ENCODE measurements around the gene SPATA2.
"Not testable (repeated sequence)": the region's sequence is repeated elsewhere in the genome, so short reads cannot be mapped to it uniquely, and the experiment has no call there.

Gene SPATA2

DNA sequence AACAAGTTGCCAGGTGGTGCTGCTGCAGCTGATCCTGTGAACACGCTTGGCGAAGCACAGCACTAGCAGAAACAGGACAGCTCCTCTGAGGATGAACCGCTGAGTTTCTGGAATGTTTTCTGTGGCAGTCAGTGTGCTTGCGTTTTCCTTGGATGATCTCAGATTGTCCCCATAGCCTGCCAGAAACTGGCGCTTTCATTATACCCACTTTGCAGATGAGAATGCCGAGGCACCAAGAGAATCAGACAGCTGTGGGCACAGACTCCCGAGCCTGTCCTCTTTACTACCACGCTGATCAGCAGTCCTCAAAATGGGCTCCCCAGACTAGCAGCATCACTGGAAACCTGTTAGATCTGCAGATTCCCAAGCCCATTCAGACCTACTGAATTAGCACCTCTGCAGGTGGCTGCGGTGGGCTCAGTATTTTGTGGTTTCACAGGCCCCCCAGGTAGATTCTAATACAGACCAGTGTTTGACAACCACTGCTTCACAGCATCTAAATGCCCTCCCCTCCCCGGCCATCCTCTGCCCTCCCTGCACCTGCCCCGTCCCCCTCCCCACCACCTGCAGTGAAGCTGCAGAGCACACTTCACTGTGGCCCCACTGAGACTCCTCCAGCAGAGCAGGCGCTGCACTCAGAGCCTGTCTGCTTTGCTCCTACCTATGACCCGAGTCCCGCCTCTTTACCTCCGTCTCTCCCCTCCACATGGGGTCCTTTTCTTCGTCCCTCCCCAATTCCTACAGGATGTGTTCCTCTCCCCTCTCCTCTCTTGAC lies 29.6 kb downstream of the SPATA2 start:
- no peak for DNase-seq (ENCODE audit: low read depth)

- DNase-seq (ENCODE audit: low read depth): no peak
Observed at GRCh38 chr20:49883246-49883802, 32.0 kb downstream of the SPATA2 start.

GRCh38 chr20:49882171-49882970 lies 33.0 kb downstream of the SPATA2 start:
- DNase-seq (ENCODE audit: low read depth): no peak

DNA sequence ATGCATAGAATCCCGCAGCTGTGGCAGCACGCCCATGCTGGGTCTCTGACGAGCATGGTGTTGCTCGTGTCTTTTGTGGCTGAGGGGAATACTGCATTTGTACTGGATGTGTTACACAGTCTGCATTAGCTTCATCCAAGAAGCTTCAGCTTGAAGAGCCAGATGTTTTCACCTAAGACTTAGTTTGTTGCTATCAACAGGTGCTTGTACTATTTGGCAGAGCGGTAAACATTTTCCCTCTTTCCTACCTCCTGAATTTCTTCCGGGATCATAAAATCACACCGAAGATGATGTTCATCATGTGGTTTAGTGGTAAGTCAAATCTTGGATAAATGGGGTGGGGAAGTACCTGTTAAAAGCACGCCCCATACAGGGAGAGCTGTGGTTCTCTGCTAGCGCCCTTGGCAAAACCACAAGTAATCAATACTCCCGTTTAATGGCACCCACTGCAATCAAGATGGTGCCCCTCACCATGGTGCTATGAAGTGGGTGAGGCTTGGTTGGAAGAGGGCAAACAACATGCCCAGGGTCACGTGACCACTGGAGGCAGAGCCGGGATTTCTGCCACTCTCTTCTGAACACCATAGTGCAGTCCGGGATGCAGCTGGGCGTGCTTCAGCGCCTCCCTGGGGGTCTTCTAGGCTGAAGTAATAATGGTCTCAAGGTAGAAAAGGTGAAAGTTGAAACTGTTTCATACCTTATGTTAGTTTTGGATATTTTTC lies 34.4 kb downstream of the SPATA2 start:
- DNase-seq (ENCODE audit: low read depth): no peak

DNA sequence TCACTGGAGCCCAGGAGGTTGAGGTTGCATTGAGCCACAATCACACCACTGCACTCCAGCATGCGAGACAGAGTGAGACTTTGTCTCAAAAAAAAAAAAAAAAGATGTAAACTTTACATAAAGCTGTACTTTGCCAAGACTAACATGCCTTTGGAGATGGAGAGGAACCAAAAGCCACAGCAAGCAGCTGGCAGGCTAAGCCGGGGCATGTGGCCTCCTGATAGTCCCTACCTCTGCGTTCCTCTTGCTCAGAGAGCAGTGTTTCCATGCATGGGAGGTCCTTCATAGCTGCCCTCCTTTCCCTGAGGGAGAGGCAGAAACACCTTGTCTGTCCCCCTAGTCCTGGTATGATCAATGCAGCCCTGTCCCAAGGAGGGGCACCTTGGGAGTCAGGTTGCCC lies 35.2 kb downstream of the SPATA2 start:
- no peak for DNase-seq (ENCODE audit: low read depth)

DNA sequence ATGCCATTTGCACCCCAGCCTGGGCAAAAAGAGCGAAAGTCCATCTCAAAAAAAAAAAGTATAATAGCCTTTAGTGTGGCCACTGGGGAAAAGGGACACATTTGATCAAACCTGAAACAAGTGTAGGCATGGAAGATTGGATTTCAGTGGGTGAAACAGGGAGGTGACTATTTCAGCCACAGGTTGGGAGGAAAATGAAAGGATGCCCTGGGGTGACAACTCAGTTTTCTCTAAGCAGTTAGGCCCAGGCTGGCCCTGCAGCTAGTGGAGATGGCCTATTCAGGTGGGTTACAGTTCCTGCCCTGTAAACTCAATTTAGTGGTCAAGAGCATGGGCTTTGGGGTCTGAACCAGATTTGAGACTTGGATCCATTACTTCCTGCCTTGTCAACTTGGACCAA lies 36.4 kb downstream of the SPATA2 start:
- no peak for DNase-seq (ENCODE audit: low read depth)

DNA sequence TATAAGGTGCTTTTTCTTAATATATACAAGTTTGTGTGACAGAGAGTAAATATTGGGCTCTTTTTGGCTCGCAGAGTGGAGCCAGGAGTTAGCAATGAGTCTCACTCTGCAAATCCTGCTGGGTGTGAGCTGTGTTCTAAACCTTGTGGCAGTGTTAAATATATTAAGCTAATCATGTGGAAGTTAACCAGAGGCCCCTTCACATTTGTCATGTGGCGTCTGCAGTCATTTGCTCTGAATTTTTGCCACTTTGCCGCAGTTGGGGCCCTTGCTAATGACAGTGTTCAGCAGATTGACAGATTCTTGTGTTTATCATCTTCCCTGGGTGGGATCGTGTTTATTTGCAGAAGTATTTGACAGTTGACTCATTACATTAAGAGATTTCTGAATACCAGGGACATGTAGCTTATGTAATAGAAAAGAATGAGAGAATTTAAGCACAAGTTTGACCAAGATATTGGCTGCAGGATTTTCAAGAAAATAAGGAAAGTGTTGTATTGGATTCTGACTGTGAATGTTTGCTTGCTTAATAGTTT lies 37.9 kb downstream of the SPATA2 start:
- DNase-seq (ENCODE audit: low read depth): no peak

DNA sequence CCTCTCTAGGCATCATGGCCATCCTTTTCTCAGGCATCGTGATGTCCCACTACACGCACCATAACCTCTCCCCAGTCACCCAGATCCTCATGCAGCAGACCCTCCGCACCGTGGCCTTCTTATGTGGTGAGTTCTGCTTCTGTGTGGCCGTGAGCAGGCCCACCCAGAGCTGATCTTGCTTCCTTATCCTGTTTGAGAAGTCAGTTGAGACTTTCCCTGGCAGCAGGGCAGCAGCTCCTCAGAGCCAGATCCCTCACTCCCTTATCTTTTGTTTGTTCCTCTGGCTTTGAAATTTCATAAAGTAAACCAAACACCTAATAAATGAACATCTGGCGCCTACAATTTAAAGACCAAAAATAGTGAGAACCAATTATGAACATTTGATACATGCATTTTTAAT lies 40.6 kb downstream of the SPATA2 start:
- no peak for DNase-seq (ENCODE audit: low read depth)

DNA sequence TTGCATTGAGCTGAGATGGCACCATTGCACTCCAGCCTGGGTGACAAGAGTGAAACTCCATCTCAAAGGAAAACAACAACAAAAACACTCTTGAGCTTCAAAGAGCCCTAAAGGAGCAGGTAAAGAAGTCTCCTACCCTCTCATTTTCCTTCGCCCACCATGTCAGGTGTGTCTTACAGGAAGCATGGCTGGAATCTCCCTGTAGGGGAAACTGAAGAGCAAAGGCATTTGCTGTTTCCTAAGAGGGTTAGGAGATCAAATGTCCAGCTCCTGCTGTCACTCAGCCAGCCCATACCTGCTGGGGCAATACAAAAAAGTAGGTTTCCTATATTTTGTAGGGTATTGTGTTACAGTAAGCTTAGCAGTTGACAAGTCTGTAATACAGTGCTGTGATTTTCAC lies 43.3 kb downstream of the SPATA2 start:
- no peak for DNase-seq (ENCODE audit: low read depth)

- DNase-seq (ENCODE audit: low read depth): no peak
Observed at GRCh38 chr20:49871391-49871948, 43.9 kb downstream of the SPATA2 start.

DNA sequence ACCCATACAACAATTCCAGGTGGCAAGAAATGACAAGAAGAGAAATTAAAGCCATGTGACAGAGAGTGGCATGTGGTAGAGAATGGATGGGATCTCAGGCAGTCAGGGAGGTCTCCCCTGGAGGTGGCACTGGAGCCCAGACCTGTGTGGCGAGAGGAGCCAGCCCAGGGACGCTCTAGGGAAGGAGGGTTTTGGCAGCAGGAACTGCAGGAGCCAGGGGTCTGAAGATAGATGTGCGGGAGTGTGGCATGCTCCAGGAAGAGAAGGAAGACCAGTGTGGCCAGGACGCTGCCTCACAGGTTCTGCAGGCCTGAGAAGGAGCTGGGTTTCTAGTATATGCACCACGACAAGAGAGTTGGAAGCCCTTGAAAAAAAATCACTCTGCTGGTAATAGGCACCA lies 45.1 kb downstream of the SPATA2 start:
- DNase-seq (ENCODE audit: low read depth): no peak

GRCh38 chr20:49868964-49869363 lies 46.4 kb downstream of the SPATA2 start:
- DNase-seq (ENCODE audit: low read depth): no peak

DNA sequence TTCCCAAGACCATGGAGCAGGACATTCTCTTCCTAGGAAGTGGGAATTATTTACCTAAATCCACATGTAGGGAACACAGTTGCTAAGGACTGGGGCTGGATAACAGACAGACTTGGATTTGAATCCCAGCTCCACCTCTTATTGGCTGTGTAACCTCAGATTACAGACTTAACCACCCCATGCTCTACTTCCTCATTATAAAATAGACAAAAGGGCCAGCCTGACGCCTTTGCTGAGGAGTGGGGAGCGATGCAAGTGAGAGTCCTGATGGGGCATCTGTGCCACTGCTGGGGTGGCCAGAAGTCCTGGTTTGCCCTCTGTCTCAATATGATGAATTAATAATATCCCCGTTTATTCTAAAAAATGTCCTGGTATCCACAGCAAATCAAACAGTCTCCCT lies 46.8 kb downstream of the SPATA2 start:
- no peak for DNase-seq (ENCODE audit: low read depth)

GRCh38 chr20:49867453-49868215 lies 47.7 kb downstream of the SPATA2 start:
- DNase-seq (ENCODE audit: low read depth): no peak

DNA sequence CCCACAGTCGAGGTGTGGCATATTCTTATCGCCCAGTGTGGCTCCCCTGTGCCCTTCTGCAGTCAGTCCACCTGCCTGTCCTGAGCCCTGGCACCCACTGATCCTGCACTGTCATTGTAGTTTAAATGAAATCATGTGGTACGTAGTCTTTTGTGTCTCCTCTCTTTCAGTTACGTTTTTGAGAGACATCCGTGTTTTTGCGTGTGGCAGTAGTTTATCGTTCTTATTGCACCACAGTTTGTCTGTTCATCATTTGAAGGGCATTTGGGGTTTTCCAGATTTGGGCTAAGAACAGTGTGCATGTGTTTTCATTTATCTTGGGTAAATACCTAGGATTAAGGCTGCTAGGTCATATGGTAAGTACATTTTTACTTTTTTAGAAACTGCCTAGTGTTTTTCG lies 49.3 kb downstream of the SPATA2 start:
- DNase-seq (ENCODE audit: low read depth): no peak

GRCh38 chr20:49865559-49865958 lies 49.8 kb downstream of the SPATA2 start:
- no peak for DNase-seq (ENCODE audit: low read depth)

DNA sequence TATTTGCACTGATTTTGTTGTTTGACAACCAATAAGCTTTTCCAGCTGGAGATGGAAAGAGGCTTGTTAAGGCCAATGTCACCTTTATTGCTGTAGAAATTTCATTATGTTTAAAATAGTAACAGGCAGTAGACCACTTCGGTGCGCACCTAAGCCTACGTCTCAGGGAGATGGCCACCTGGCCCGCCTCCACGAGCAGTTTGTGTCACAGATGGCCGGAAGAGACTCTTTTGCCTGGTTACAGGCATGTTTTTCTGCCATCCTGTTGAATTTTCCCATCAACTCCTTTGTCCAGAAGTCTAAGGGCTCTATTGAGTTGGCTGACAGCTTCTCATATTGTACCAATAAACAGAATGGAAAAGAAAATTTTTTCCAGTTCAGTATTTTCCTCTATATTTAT lies 51.7 kb downstream of the SPATA2 start:
- DNase-seq (ENCODE audit: low read depth): no peak

DNA sequence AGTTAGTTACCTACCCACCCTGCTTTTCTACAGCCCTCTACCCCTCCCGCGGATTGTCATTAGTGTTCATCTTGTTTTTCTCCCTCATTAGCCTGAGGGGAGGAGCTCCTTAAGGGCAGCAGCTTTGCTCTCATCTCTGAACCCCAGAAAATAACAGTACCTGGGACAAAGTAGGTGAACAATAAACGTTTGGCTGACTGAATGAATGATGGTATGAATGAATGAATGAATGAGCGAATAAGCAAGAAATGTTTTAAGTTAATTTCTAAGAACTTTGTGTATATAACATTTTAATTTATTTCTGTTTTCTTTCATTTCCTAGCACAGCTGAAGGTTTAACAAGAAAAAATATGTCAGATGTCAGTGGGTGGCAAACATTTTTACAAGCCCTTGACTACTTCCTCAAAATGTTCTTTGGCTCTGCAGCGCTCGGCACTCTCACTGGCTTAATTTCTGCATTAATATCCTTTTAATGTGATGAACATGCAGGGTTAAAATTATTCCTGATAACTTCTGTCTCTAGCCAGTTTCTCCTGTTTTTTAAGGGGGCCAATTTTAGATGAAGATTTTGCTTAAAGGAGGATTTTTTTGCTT lies 52.6 kb downstream of the SPATA2 start:
- DNase-seq (ENCODE audit: low read depth): no peak

- not testable (repeated sequence) for DNase-seq (ENCODE audit: low read depth)
Observed at GRCh38 chr20:49861232-49861631, 54.1 kb downstream of the SPATA2 start.

DNA sequence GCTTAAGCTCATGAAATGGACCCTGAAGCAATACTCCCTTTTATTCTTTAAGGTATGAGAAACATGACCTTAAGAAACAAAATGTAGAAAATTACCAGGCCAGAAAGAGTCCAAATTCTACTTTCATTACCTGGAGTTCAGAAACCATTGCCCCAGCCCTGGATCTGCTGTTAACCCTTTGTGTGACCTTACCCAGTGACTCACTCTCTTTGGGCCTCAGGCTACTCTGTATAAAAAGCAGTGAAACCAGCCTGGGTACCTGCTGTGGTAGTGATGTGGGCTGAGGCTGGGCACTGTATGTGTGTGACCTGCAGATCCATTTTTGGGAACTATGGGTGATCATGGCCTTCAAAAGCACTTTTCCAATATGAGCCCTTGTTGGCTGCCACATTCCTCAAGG lies 55.5 kb downstream of the SPATA2 start:
- DNase-seq (ENCODE audit: low read depth): no peak

DNA sequence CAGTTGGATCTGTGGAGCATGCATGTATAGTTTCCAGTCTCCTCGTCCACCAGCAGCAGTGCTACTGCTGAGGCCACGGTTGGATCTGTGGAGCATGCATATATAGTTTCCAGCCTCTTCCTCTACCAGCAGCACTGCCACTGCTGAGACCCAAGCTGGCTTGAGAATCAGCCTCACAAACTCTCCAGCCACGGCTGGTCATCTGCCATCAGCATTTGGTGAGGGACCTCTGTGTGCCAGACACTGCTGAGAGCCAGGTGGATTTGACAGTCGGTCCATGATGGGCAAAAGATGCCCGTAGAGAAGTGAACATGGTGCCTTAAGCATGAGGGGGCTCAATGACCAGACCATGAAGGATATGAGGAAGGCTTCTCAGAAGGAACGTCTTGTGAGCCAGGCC lies 56.3 kb downstream of the SPATA2 start:
- no peak for DNase-seq (ENCODE audit: low read depth)
